H9 (cell line): ENCODE measurements around the gene CACNA1H. TPM values are rescaled to one million over a fixed set of nuclear protein-coding genes. Genes with fewer than 3 reads are reported as not detected.

Experiments used
- DNase-seq: peaks from one replicate; pipeline ENCODE4 v3.0.0-alpha.2; 2017
- H2AFZ ChIP-seq: one replicate; pipeline ENCODE4 v1.6.1; 2013; ENCODE audit warnings: mild to moderate bottlenecking, low read length, control low read depth, moderate library complexity
- H2AK5ac ChIP-seq: 2 replicates; pipeline ENCODE4 v1.6.1; 2013; ENCODE audit warnings: low read length, control low read depth, mixed read lengths; ENCODE audit not compliant: insufficient read length
- H2BK120ac ChIP-seq: one replicate; pipeline ENCODE4 v1.6.1; 2013; ENCODE audit warnings: low read depth, mild to moderate bottlenecking, low read length, control low read depth, inconsistent platforms; ENCODE audit not compliant: poor library complexity, severe bottlenecking
- H2BK12ac ChIP-seq: 2 replicates; pipeline ENCODE4 v1.6.1; 2013; ENCODE audit warnings: low read length, control low read depth, mixed read lengths, low read depth; ENCODE audit not compliant: insufficient read length
- H2BK15ac ChIP-seq: 2 replicates; pipeline ENCODE4 v1.6.1; 2013; ENCODE audit warnings: low read depth, low read length, control low read depth
- H2BK20ac ChIP-seq: one replicate; pipeline ENCODE4 v1.6.1; 2013; ENCODE audit warnings: low read depth, mild to moderate bottlenecking, low read length, control low read depth, inconsistent platforms; ENCODE audit not compliant: poor library complexity, severe bottlenecking
- H2BK5ac ChIP-seq: 2 replicates; pipeline ENCODE4 v1.6.1; 2013; ENCODE audit warnings: low read length, control low read depth, mixed read lengths; ENCODE audit not compliant: insufficient read length
- H3K14ac ChIP-seq: 2 replicates; pipeline ENCODE4 v1.6.1; 2013; ENCODE audit warnings: low read length, control low read depth; ENCODE audit not compliant: insufficient read depth
- H3K18ac ChIP-seq: 2 replicates; pipeline ENCODE4 v1.6.1; 2013; ENCODE audit warnings: low read depth, mild to moderate bottlenecking, mixed read lengths, low read length, control low read depth; ENCODE audit not compliant: insufficient read length
- H3K23ac ChIP-seq: 2 replicates; pipeline ENCODE4 v1.6.1; 2013; ENCODE audit warnings: low read length, control low read depth, mixed read lengths, low read depth; ENCODE audit not compliant: insufficient read length
- H3K23me2 ChIP-seq: 2 replicates; pipeline ENCODE4 v1.6.1; 2013; ENCODE audit warnings: low read depth, mild to moderate bottlenecking, mixed read lengths, low read length, control low read depth; ENCODE audit not compliant: insufficient read length, poor library complexity, severe bottlenecking
- H3K27ac ChIP-seq: 2 replicates; pipeline ENCODE4 v1.5.1; 2013; ENCODE audit warnings: low read length, control low read depth, mixed read lengths, low read depth; ENCODE audit not compliant: insufficient read length
- H3K27me3 ChIP-seq: 2 replicates; pipeline ENCODE4 v1.6.1; 2013; ENCODE audit warnings: low read length, control low read depth, inconsistent platforms; ENCODE audit not compliant: insufficient read depth
- H3K4ac ChIP-seq: 2 replicates; pipeline ENCODE4 v1.6.1; 2013; ENCODE audit warnings: low read depth, mild to moderate bottlenecking, control low read depth, inconsistent platforms, low read length, moderate library complexity
- H3K4me1 ChIP-seq: 2 replicates; pipeline ENCODE4 v1.6.1; 2013; ENCODE audit warnings: low read length, control low read depth, inconsistent platforms; ENCODE audit not compliant: insufficient read depth
- H3K4me2 ChIP-seq: 2 replicates; pipeline ENCODE4 v1.6.1; 2013; ENCODE audit warnings: low read length, control low read depth, mixed read lengths; ENCODE audit not compliant: insufficient read length, insufficient read depth
- H3K56ac ChIP-seq: 2 replicates; pipeline ENCODE4 v1.6.1; 2013; ENCODE audit warnings: low read depth, mild to moderate bottlenecking, mixed read lengths, low read length, control low read depth; ENCODE audit not compliant: insufficient read length
- H3K79me1 ChIP-seq: 2 replicates; pipeline ENCODE4 v1.6.1; 2013; ENCODE audit warnings: low read depth, mild to moderate bottlenecking, moderate library complexity, low read length, control low read depth, inconsistent platforms; ENCODE audit not compliant: insufficient read depth, poor library complexity, severe bottlenecking
- H3K79me2 ChIP-seq: 2 replicates; pipeline ENCODE4 v1.6.1; 2013; ENCODE audit warnings: low read length, control low read depth, inconsistent platforms; ENCODE audit not compliant: insufficient read depth
- H3K9ac ChIP-seq: 2 replicates; pipeline ENCODE4 v1.6.1; 2013; ENCODE audit warnings: low read length, control low read depth, mixed read lengths; ENCODE audit not compliant: insufficient read length; ENCODE audit errors: extremely low read depth
- H3K9me3 ChIP-seq: one replicate; pipeline ENCODE4 v1.6.1; 2013; ENCODE audit warnings: low read depth, low read length, inconsistent platforms; ENCODE audit not compliant: control insufficient read depth
- H3T11ph ChIP-seq: one replicate; pipeline ENCODE4 v1.6.1; 2013; ENCODE audit warnings: mild to moderate bottlenecking, low read length, control low read depth, inconsistent platforms
- H4K20me1 ChIP-seq: one replicate; pipeline ENCODE4 v1.6.1; 2013; ENCODE audit not compliant: control insufficient read depth, insufficient read length, insufficient read depth
- H4K5ac ChIP-seq: 2 replicates; pipeline ENCODE4 v1.6.1; 2013; ENCODE audit warnings: low read depth, mild to moderate bottlenecking, mixed read lengths, low read length, control low read depth; ENCODE audit not compliant: insufficient read length
- H4K8ac ChIP-seq: replicated peaks from 2 replicates; pipeline ENCODE4 v1.6.1; 2013; ENCODE audit warnings: low read length, control low read depth, mixed read lengths, low read depth; ENCODE audit not compliant: insufficient read length
- H4K91ac ChIP-seq: 2 replicates; pipeline ENCODE4 v1.6.1; 2013; ENCODE audit warnings: low read depth, mild to moderate bottlenecking, moderate library complexity, mixed read lengths, low read length, control low read depth; ENCODE audit not compliant: insufficient read length
- H3K27ac Mint-ChIP-seq, 3 experiments: 2 replicates in 2 of 3; 3 replicates in 1 of 3; pipeline ENCODE4 v1.8.0; 2020 to 2021; ENCODE audit warnings: mixed read lengths in 3 of 3, mild to moderate bottlenecking in 1 of 3, moderate library complexity in 1 of 3
- H3K27me3 Mint-ChIP-seq: 2 replicates; pipeline ENCODE4 v1.8.0; 2021; ENCODE audit warnings: low read depth, mild to moderate bottlenecking, moderate library complexity, mixed read lengths
- H3K36me3 Mint-ChIP-seq, 3 experiments: 2 replicates in 2 of 3; 3 replicates in 1 of 3; pipeline ENCODE4 v1.8.0; 2020 to 2021; ENCODE audit warnings: low read depth in 3 of 3, mixed read lengths in 3 of 3; ENCODE audit not compliant: insufficient read depth in 1 of 3
- H3K4me1 Mint-ChIP-seq, 2 experiments: 2 replicates each; pipeline ENCODE4 v1.8.0; 2020; ENCODE audit warnings: mixed read lengths in 2 of 2
- H3K4me3 Mint-ChIP-seq, 2 experiments: 2 replicates in 1 of 2; 3 replicates in 1 of 2; pipeline ENCODE4 v1.8.0; 2020 to 2021; ENCODE audit warnings: mild to moderate bottlenecking in 2 of 2, mixed read lengths in 2 of 2, moderate library complexity in 1 of 2
- H3K9me3 Mint-ChIP-seq, 2 experiments: 2 replicates in 1 of 2; 3 replicates in 1 of 2; pipeline ENCODE4 v1.8.0; 2020; ENCODE audit warnings: mild to moderate bottlenecking in 2 of 2, mixed read lengths in 2 of 2, moderate library complexity in 1 of 2
- WGBS: extraction: QIAGEN DNeasy Blood & Tissue Kit; methylation state at CpG from one replicate; pipeline ENCODE4 v1.1.7; 2013; ENCODE audit warnings: missing lambda C conversion rate, low lambda C conversion rate, mixed read lengths; ENCODE audit not compliant: insufficient read length; ENCODE audit errors: extremely low coverage; 5-methylcytosine and 5-hydroxymethylcytosine counted together
- total RNA-seq: library from RNA; stranded (reverse); gene quantifications from 2 replicates; pipeline ENCODE4 v1.2.1, GENCODE V29; 2021
- TF ChIP-seq, protein P1 (sequence below): fragments of 200-600 bp; sonication (generic); conservative IDR thresholded peaks from 3 replicates; pipeline ENCODE4 v1.8.0; 2021; ENCODE audit warnings: antibody characterized with exemption, mild to moderate bottlenecking

Gene CACNA1H
- total RNA-seq, 1 experiment from 2014 or later = 43.3 TPM

DNA sequence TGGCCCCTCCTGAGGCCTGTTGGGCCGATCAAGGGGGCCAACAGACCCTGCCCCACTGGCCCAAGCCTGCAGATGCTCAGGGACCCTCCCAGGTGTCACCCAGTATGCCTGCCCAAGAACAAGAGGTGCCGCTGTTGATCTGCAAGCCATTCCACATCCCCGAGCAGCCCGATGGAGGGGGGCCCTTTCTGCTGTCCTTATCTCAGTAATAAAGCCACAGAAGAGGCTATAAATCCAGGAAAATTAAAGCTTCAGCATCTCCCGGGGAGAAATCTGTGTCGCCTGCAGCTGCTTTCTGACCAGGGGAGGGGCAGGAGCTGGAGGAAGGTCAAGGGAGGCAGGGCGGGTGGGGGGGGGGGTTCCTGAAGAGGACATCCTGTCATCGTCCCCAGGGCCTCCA is 11.7 kb upstream of the CACNA1H start:
- Histone ChIP-seq H3K14ac (no peak overlapping the region), H4K5ac (no peak overlapping the region), H4K20me1 (no peaks in the 10 kb centered on the region), H4K8ac (no peak overlapping the region), H2AK5ac (no peak overlapping the region), H3K27ac (no peak overlapping the region), H3K79me1 (no peaks in the 10 kb centered on the region), H2BK15ac (no peak overlapping the region), H2AFZ (no peak overlapping the region), H3K23ac (no peak overlapping the region), H2BK12ac (no peak overlapping the region), H4K91ac (no peak overlapping the region), H2BK120ac (no peak overlapping the region), H2BK20ac (no peak overlapping the region), H3K27me3 (no peaks in the 10 kb centered on the region), H3K4me1 (no peaks in the 10 kb centered on the region), H3K4ac (no peak overlapping the region), H3K9me3 (no peaks in the 10 kb centered on the region), H3K4me2 (no peak overlapping the region), H3K18ac (no peak overlapping the region), H3K23me2 (no peaks in the 10 kb centered on the region), H3K56ac (no peak overlapping the region), H3K79me2 (no peaks in the 10 kb centered on the region), H3K9ac (no peak overlapping the region), H3T11ph (no peak overlapping the region), H2BK5ac (no peak overlapping the region)
- no peak for DNase-seq
- no peaks in the 10 kb centered on the region for H3K9me3 Mint-ChIP-seq
- H3K36me3 Mint-ChIP-seq = no peaks in the 10 kb centered on the region
- H3K27ac Mint-ChIP-seq = no peak overlapping the region
- peaks cover 21% of the 10 kb centered on the region for H3K27me3 Mint-ChIP-seq
- no CpG with 5 or more reads among the region's 8 CpGs for WGBS
- H3K4me1 Mint-ChIP-seq = peaks cover 2 to 13% of the 10 kb centered on the region in 2 experiments; a peak in 3 of 4 replicates
- H3K4me3 Mint-ChIP-seq = no peak overlapping the region
- TF ChIP-seq, protein P1, sequence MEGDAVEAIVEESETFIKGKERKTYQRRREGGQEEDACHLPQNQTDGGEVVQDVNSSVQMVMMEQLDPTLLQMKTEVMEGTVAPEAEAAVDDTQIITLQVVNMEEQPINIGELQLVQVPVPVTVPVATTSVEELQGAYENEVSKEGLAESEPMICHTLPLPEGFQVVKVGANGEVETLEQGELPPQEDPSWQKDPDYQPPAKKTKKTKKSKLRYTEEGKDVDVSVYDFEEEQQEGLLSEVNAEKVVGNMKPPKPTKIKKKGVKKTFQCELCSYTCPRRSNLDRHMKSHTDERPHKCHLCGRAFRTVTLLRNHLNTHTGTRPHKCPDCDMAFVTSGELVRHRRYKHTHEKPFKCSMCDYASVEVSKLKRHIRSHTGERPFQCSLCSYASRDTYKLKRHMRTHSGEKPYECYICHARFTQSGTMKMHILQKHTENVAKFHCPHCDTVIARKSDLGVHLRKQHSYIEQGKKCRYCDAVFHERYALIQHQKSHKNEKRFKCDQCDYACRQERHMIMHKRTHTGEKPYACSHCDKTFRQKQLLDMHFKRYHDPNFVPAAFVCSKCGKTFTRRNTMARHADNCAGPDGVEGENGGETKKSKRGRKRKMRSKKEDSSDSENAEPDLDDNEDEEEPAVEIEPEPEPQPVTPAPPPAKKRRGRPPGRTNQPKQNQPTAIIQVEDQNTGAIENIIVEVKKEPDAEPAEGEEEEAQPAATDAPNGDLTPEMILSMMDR = no peak
